Psoas muscle (tissue), 8 donors: ENCODE data around the gene UBE2Q1. TPM values are rescaled to one million over a fixed set of nuclear protein-coding genes. Genes with fewer than 3 reads are reported as not detected.
A peak's percentile ranks its signal among the peaks of the same experiment; 100 is the strongest.

Experiments used
- ATAC-seq, 4 donors: fragments of 200-7000 bp; cut with Tn5 transposase; one replicate each; pipeline ENCODE4 v1.9.1; 2020; ENCODE audit warnings: moderate library complexity in 3 of 4, mild to moderate bottlenecking in 2 of 4
- DNase-seq, 2 donors: peaks; one replicate each; pipeline ENCODE4 v3.0.0-alpha.2; 2020
- H3K27ac ChIP-seq: fragments of 200-600 bp; one replicate; pipeline ENCODE4 v1.8.0; 2022
- H3K27me3 ChIP-seq, 3 donors: fragments of 200-600 bp in 1 of 3; one replicate each; pipeline versions ENCODE4 v1.6.1 to v1.8.0; 2013 to 2022; ENCODE audit warnings: low read length in 2 of 3, mild to moderate bottlenecking in 2 of 3, moderate library complexity in 1 of 3; ENCODE audit not compliant: insufficient read depth in 3 of 3
- H3K36me3 ChIP-seq, 2 donors: fragments of 200-600 bp in 1 of 2; one replicate each; pipeline versions ENCODE4 v1.6.1 to v1.8.0; 2013 to 2022; ENCODE audit warnings: low read depth in 1 of 2, mild to moderate bottlenecking in 1 of 2, moderate library complexity in 1 of 2; ENCODE audit not compliant: insufficient read depth in 1 of 2
- H3K4me1 ChIP-seq: fragments of 200-600 bp; one replicate; pipeline ENCODE4 v1.8.0; 2022
- H3K4me3 ChIP-seq: fragments of 200-600 bp; one replicate; pipeline ENCODE4 v1.8.0; 2022; ENCODE audit warnings: mild to moderate bottlenecking
- H3K9me3 ChIP-seq: fragments of 200-600 bp; one replicate; pipeline ENCODE4 v1.8.0; 2022
- WGBS, 3 donors: extraction: QIAGEN DNeasy Blood & Tissue Kit; methylation state at CpG; one replicate each; pipeline versions ENCODE4 v1.1.6 to v1.1.7; 2013; 5-methylcytosine and 5-hydroxymethylcytosine counted together
- intact Hi-C, 2 donors: fragments of 100-400 bp; cut with DNase I; formaldehyde crosslinking; loops; one replicate each; pipeline versions ENCODE4 v1.11.0 to v1.14.2; 2022
- long read RNA-seq, 2 donors: library from polyadenylated mRNA; unstranded; transcript quantifications; one replicate each; pipeline ENCODE4 v2.0.0, GENCODE V29; 2021
- polyA plus RNA-seq, 3 donors: library from polyadenylated mRNA; stranded (reverse); fragments of 200-250 nt; gene quantifications; one replicate each; pipeline ENCODE4 v1.2.3, GENCODE V29; 2013
- total RNA-seq, 4 donors: library from RNA; stranded (reverse); fragmentation: NEBNext Ultra II Directional in 2 of 4; extraction: Animal tissue kit (Norgen Biotek cat#: 25700) in 2 of 4; gene quantifications; one replicate each; pipeline versions ENCODE4 v1.2.1 to v1.2.4, GENCODE V29; 2021 to 2023
- TF ChIP-seq, protein P1 (sequence below): fragments of 200-600 bp; IDR thresholded peaks from one replicate; pipeline ENCODE4 v1.8.0; 2022; ENCODE audit warnings: antibody characterized with exemption
- donor health status: healthy with polysubstance abuse.
- donor health status: DM: no; HTN: no; CAD: no; lungs with moderate emphysema.
- donor health status: Bipolar disorder and iron deficiency.
- donor health status: healthy.
- donor health status: DM: yes; HTN: yes; CAD: no.
- donor health status: DM: no; HTN: no; CAD: no.
- donor health status: DM: no; HTN: no; CAD: no.
- donor health status: DM: yes; HTN: yes; CAD: no.

Gene UBE2Q1
- total RNA-seq: 10 to 100 TPM; 43.1 to 65.5 (median 54.8) TPM
- 10 to 100 TPM; 34.0 to 57.5 (median 50.8) TPM for polyA plus RNA-seq
- long read RNA-seq, donor 1, transcript UBE2Q1-201 (13 exons, 3,210 nt): major isoform, 16 of 17 reads
- long read RNA-seq, donor 1, partial matches to known transcripts: 1 of 17 reads
- long read RNA-seq, donor 1, other reads (novel, unspliced or antisense): 0 of 17 reads
- long read RNA-seq, donor 2, transcript UBE2Q1-201 (13 exons, 3,210 nt): major isoform, 52 of 61 reads
- long read RNA-seq, donor 2, partial matches to known transcripts: 4 of 61 reads
- long read RNA-seq, donor 2, other reads (novel, unspliced or antisense): 5 of 61 reads

DNA sequence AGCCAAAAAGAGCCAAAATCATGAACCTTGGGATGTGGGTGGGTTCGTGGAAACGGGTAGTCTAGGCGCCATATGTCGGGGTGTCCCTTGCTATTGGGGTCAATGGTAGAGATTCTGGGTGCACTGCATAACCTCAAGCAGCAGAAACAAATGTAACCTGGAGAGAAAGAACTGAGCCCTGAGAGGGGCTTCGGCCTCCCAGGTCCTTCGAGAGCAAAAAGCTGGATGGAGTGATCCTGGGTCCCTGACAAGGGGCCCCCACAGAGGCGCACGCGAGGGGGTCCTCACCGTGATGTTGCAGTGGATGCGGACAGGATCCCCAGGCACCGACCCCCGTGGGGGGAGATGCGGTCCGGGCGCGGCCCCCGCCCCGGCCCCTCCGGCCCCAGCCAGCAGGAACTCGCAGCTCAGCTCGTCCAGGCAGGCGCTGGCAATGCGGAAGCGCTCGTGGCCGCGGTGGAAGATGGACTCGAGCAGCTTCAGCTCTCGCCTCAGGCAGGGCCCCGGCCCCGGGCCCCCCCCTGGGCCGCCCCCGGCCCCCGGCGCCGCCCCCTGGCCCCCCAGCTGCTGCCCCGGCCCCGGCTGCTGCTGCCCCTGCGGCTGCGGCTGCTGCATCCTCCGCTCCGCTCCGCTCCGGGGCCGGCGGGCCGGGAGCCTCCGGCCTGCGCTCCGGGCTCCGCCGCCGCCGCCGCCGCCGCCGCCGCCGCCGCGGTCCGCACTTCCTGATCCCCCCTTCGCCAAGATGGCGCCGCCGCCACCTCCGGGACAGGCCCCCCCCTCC, at the start of gene UBE2Q1:
TSS of gene UBE2Q1 (minus strand) at position 724 of the 781 bp plus-strand sequence. CDS start at position 615, 109 bp downstream.
- Histone ChIP-seq H3K4me1 (peaks cover 42% of the 10 kb centered on the region), H3K4me3 (peak within 1 kb of the TSS; percentile 91), H3K27ac (peak within 1 kb of the TSS; percentile 97), H3K9me3 (no peaks in the 10 kb centered on the region), H3K27me3 (no peaks in the 10 kb centered on the region), H3K36me3 (peaks cover 0 to 28% of the 10 kb centered on the region in 2 donors)
- ATAC-seq: no peak
- WGBS, 3 donors: 0 to 1% (median 0%) methylated on average over 13 to 60 of the region's 69 CpGs
- TF ChIP-seq, protein P1, sequence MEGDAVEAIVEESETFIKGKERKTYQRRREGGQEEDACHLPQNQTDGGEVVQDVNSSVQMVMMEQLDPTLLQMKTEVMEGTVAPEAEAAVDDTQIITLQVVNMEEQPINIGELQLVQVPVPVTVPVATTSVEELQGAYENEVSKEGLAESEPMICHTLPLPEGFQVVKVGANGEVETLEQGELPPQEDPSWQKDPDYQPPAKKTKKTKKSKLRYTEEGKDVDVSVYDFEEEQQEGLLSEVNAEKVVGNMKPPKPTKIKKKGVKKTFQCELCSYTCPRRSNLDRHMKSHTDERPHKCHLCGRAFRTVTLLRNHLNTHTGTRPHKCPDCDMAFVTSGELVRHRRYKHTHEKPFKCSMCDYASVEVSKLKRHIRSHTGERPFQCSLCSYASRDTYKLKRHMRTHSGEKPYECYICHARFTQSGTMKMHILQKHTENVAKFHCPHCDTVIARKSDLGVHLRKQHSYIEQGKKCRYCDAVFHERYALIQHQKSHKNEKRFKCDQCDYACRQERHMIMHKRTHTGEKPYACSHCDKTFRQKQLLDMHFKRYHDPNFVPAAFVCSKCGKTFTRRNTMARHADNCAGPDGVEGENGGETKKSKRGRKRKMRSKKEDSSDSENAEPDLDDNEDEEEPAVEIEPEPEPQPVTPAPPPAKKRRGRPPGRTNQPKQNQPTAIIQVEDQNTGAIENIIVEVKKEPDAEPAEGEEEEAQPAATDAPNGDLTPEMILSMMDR: no peak
- intact Hi-C loops: loop anchor here (5.0 to 10.0 kb wide), 4 partner anchors 309 to 497 kb away; partner anchors contain the start of genes ADAM15 (in 1 of the 2) and UBAP2L (in 1 of the 2)
- DNase-seq: peak; percentile 48 to 83

DNA sequence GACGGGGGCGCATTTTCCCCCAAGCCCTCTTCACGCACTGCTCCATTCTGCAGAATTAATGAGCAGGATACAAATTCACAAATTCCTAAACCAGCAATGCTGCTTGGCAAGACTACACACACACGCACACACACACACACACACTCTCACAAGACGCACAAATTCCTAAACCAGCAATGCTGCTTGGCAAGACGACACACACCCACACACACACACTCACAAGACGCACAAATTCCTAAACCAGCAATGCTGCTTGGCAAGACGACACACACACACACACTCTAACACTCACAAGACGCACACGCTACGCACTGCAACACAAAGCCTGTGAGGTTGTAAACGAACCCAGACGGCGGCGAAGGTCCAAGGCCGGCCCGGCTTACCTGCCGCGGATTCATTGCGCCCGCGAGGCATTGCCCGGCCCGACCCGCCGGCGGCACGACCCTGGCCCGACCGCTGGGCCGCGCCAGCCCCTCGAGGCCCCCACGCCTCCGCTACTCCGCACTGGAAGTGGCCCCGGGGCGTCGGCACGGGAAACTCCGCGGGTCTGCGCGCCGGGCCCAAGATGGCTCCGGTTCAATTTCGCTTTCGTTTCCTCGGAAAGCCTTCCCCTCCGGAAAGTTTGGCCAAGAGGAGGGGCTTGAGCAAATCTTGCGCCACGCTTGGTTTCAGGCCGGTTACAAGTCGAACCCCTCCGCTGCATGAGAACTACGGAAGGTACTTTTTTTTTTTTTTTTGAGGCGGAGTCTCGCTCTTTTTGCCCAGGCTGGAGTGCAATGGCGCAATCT, 49.3 kb upstream of the UBE2Q1 start, which contains the start of gene ADAR:
TSS of gene ADAR (minus strand) at position 578 of the 788 bp plus-strand sequence. CDS start at position 398, 180 bp downstream.
- DNase-seq (peak; percentile 89 to 94), ATAC-seq (peak; percentile 85 to 94 (median 90))
- peaks cover 13% of the 10 kb centered on the region for H3K4me1 ChIP-seq
- H3K36me3 ChIP-seq: no peaks in the 10 kb centered on the region
- TF ChIP-seq, protein P1: no peak
- peak within 1 kb of the TSS; percentile 99 for H3K4me3 ChIP-seq
- peak within 1 kb of the TSS; percentile 95 for H3K27ac ChIP-seq
- H3K9me3 ChIP-seq: no peaks in the 10 kb centered on the region
- H3K27me3 ChIP-seq: no peaks in the 10 kb centered on the region
- 0 to 1% (median 0%) methylated on average over 52 to 59 of the region's 59 CpGs for WGBS, 3 donors
- intact Hi-C loops: no loop called here

DNA sequence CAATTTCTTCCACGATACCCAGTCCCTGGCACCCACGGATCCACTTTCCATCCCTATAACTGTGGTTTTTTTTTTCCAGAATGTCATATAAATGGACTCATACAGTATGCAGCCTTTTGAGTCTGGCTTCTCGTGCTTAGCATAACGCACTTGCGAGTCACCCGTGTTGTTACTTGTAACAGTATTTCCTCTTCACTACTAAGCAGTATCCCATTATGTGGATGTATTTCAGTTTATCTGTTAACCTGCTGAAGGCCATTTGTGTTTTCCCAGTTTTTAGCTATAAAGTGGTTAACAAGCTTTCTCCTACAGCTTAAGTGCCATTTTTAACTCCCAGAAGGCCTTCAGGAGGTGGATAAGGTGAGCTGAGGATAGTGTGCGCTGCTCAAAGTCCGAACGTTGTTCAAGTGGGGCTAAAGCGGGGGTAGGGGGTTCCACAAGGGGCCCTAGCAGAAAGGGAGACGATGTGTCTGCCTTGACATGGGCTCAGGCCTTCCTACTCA, 48.7 kb upstream of the UBE2Q1 start:
- Histone ChIP-seq H3K27me3 (no peaks in the 10 kb centered on the region), H3K9me3 (no peaks in the 10 kb centered on the region), H3K4me1 (peaks cover 17% of the 10 kb centered on the region), H3K4me3 (peak overlapping the region; percentile 99), H3K36me3 (peaks cover 0 to 6% of the 10 kb centered on the region in 2 donors), H3K27ac (peak overlapping the region; percentile 95)
- TF ChIP-seq, protein P1: no peak
- DNase-seq: no peak
- intact Hi-C loops: no loop called here
- peak in 3 of 4 donors; percentile 8 to 27 (median 19) for ATAC-seq
- 20 to 28% (median 24%) methylated on average over 11 of the region's 11 CpGs for WGBS, 3 donors

DNA sequence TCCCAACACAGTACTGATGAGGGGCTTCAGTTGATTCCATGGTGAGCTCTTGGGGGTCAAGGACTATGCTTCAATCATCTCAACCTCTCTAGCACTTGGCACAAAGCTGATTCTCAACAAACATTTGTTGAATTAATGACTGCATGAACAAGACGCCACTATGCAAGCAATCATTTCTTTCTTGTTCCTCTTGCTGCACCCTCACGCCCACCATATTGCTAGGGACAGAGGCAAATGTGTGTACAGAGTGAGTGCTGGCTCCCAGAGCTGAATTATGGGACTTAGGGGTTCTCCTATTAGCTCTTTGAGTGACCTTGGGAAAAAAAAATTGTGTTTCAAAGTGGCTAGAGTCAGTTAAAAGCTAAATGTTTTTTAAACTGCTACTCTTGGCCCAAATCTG, 47.1 kb upstream of the UBE2Q1 start:
- no peaks in the 10 kb centered on the region for H3K27me3 ChIP-seq
- intact Hi-C loops: no loop called here
- peak overlapping the region; percentile 2 for H3K27ac ChIP-seq
- DNase-seq (no peak), ATAC-seq (no peak)
- no peak overlapping the region for H3K4me3 ChIP-seq
- WGBS, 3 donors: 78 to 87% (median 83%) methylated on average over 2 of the region's 2 CpGs
- H3K36me3 ChIP-seq: peaks cover 6 to 22% of the 10 kb centered on the region in 2 donors
- peaks cover 17% of the 10 kb centered on the region for H3K4me1 ChIP-seq
- TF ChIP-seq, protein P1: no peak
- H3K9me3 ChIP-seq: no peaks in the 10 kb centered on the region
